ENCODE data around the gene PTPN2. TPM values are rescaled to one million over a fixed set of nuclear protein-coding genes. Genes with fewer than 3 reads are reported as not detected.

Gene PTPN2
- total RNA-seq, 2 donors from 2014 or later: 32.2 to 34.3 TPM

- intact Hi-C loops (cut with DNase I): no loop called here
- H3K9ac ChIP-seq (ENCODE audit: low read depth in 2 of 2, low read length in 2 of 2): no peak overlapping the region
- DNase-seq: no peak
- H3K9me3 ChIP-seq: no peaks in the 10 kb centered on the region
- H3K27me3 ChIP-seq: no peaks in the 10 kb centered on the region
- TF ChIP-seq CTCF (IDR thresholded peaks at IDR 0.05): no peak
- no peaks in the 10 kb centered on the region for H3K36me3 ChIP-seq
- no peaks in the 10 kb centered on the region for H3K4me1 ChIP-seq
- H3K27ac ChIP-seq: no peak overlapping the region
- H3K4me3 ChIP-seq: no peak overlapping the region
Observed at GRCh38 chr18:12928641-12929040, 44.6 kb upstream of the PTPN2 start.

- intact Hi-C loops (cut with DNase I): no loop called here
Observed at GRCh38 chr18:12928206-12928605, 44.2 kb upstream of the PTPN2 start.

GRCh38 chr18:12924616-12925015 lies 40.6 kb upstream of the PTPN2 start:
- Histone ChIP-seq H3K9ac (ENCODE audit: low read depth in 2 of 2, low read length in 2 of 2) (no peak overlapping the region), H3K27ac (no peak overlapping the region), H3K4me1 (no peaks in the 10 kb centered on the region), H3K36me3 (no peaks in the 10 kb centered on the region), H3K4me3 (no peak overlapping the region), H3K9me3 (no peaks in the 10 kb centered on the region), H3K27me3 (no peaks in the 10 kb centered on the region)
- intact Hi-C loops (cut with DNase I): no loop called here
- TF ChIP-seq CTCF (IDR thresholded peaks at IDR 0.05): no peak
- DNase-seq: no peak

More at GRCh38 chr18:12928206-12928605, 44.2 kb upstream of the PTPN2 start:
- DNase-seq: no peak
- Histone ChIP-seq H3K4me1 (no peaks in the 10 kb centered on the region), H3K4me3 (no peak overlapping the region), H3K9me3 (no peaks in the 10 kb centered on the region), H3K27me3 (no peaks in the 10 kb centered on the region), H3K36me3 (no peaks in the 10 kb centered on the region), H3K9ac (ENCODE audit: low read depth in 2 of 2, low read length in 2 of 2) (no peak overlapping the region), H3K27ac (no peak overlapping the region)
- no peak for TF ChIP-seq CTCF (IDR thresholded peaks at IDR 0.05)

- H3K9me3 ChIP-seq: no peaks in the 10 kb centered on the region
- no peak overlapping the region for H3K27ac ChIP-seq
- H3K4me1 ChIP-seq: no peaks in the 10 kb centered on the region
- no peak overlapping the region for H3K4me3 ChIP-seq
- no peak for TF ChIP-seq CTCF (IDR thresholded peaks at IDR 0.05)
- no peak overlapping the region for H3K9ac ChIP-seq (ENCODE audit: low read depth in 2 of 2, low read length in 2 of 2)
- no peaks in the 10 kb centered on the region for H3K36me3 ChIP-seq
- no peak for DNase-seq
- no peaks in the 10 kb centered on the region for H3K27me3 ChIP-seq
- intact Hi-C loops (cut with DNase I): no loop called here
Observed at GRCh38 chr18:12922266-12922665, 38.2 kb upstream of the PTPN2 start.

GRCh38 chr18:12921178-12921577 lies 37.1 kb upstream of the PTPN2 start:
- DNase-seq: no peak
- no peak overlapping the region for H3K4me3 ChIP-seq
- H3K9me3 ChIP-seq: no peaks in the 10 kb centered on the region
- intact Hi-C loops (cut with DNase I): no loop called here
- TF ChIP-seq CTCF (IDR thresholded peaks at IDR 0.05): no peak
- H3K4me1 ChIP-seq: no peaks in the 10 kb centered on the region
- no peaks in the 10 kb centered on the region for H3K36me3 ChIP-seq
- H3K9ac ChIP-seq (ENCODE audit: low read depth in 2 of 2, low read length in 2 of 2): no peak overlapping the region
- no peak overlapping the region for H3K27ac ChIP-seq
- no peaks in the 10 kb centered on the region for H3K27me3 ChIP-seq
